HG02981 (cell line): Measurements from ENCODE around the gene KRTAP10-10.
"Not testable (repeated sequence)": the region's sequence is repeated elsewhere in the genome, so short reads cannot be mapped to it uniquely, and the experiment has no call there.

Experiments
- ATAC-seq: cut with Tn5 transposase; IDR thresholded peaks from one replicate; pipeline ENCODE4 v1.9.1; 2021; ENCODE audit warnings: mild to moderate bottlenecking, moderate library complexity; ENCODE audit not compliant: unreplicated experiment

KRTAP10-10 gene

DNA sequence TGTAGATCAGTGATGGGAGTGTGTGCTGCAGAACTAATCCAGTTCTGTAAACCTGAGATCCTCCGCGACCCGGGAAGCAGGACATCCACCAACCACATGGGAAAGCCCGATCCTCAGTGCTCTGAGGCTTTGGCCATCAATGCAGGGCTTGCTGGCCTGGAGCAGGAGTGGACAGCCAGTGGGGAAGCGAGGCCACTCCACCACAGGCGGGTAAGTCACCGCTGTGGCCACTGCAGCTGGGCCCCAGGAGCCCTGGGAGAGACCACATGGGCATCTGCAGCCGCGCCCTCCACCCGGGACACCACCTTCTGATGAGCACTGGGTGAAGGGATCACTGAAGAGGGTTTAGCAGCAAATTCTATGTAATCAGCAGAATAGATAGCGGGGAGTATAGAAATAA is 44.0 kb downstream of the KRTAP10-10 start:
- ATAC-seq = no peak

DNA sequence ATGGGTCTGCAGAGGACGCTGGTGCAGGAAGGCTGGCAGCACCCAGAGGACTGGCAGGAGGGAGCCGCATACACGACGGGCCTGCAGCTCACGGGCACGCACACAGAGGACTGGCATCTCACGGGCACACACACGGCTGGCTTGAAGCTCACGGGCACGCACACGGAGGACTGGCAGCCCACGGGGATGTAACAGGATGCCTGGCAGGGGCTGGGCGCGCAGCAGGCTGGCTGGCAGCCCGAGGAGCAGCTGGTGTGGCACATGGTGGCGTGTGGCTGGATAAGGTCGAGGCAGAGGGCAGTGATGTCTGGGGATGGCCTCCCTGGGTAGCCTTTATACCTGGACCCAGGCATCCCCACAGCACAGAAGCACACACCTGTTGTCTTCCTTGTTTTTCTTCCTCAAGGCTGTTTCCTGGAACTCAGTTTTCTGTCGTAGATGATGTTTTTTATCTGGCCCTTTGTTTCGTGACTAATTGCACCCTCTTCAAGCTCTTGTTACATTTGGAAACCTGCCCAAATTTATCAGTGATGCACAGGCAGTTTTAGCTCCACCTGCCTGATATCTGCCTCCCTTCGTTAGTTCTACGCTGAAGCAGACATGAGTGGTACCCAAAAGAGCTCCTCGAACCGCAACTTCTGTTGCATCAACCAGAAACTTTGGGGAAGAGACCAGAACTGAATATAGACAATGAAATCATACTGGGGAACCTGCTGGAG is 44.9 kb downstream of the KRTAP10-10 start, which contains the start of gene KRTAP12-1:
Gene KRTAP12-1, minus strand, starts transcription at position 303 of the 719 bp plus-strand sequence. Its CDS starts 40 bp downstream, at position 263.
- no peak for ATAC-seq

DNA sequence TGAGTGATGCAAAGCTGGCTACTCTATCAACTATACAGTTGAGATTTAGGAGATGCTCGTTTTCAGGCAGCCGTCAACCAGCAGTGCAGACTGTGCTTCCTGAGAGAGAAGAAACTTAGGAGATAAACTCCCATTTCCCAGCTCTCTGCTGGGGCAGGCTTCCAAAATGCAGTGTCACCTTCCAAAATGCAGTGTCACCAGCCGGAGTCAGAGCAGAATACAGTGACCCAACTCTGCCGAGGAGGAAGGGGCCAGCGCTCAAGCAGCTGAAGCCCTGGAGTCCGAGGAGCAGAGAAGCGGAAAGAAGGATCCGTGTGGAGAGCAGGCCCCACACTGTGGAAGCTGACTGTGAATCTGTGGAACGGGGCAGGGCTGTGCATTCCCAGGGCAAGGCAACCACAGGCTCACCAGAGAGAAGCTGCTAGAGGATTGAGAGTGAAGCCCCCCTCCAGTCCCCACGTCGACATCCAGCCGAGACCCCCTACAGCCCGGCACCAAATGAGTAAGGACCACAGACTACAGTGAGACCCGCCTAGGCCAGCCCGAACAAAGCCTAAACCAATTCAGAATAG is 45.5 kb downstream of the KRTAP10-10 start:
- no peak for ATAC-seq

DNA sequence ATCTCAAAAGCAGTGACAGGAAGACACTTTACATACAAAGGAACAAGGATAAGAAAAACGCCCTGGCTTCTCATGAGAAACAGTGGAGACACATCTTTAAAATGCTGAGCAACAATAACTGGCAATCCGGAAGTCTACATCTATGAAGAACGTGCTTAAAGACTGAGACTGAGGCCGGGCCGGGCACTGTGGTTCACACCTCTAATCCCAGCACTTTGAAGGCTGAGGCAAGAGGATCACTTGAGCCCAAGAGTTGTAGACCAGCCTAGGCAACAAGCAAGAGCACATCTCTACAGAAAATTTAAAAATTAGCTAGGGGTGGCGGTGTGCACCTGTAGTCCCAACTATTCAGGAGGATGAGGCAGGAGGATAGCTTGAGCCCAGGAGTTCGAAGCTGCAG is 46.9 kb downstream of the KRTAP10-10 start:
- ATAC-seq = no peak

DNA sequence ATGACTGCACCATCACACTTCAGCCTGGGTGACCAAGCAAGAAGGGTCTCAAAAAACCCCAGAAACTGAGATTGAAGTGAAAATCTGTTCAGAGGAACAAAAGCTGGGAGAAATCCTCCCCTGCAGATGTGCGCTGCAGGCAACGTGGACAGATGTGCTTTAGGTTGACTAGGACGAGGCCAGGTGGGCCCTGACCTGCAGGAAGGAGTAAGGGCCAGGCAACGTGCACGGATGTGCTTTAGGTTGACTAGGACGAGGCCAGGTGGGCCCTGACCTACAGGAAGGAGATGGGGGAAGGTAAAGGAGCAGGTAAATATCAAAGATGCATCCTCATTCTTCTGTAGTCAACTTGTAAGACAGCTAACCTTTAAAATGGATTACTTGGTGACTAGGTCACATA is 47.3 kb downstream of the KRTAP10-10 start:
- ATAC-seq = no peak

DNA sequence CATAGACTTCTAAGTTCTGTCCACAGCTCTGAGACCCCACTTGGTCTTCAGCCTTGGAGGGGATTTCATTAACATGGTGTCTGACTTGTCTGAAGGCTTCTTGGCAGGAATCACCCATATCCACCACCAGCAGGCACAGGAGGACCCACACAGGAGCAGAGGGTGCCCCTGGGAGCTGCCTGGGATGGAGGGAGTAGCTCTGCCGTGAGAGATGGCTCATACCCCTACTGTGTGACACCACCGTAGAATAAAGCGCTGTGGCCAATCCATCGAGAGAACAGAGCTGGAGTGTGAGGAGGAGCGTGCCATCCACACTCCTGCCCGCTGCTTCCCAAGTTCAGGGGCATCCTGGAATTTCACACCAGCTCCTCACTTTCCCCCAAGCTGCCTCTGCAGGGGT is 47.9 kb downstream of the KRTAP10-10 start:
- not testable (repeated sequence) for ATAC-seq

DNA sequence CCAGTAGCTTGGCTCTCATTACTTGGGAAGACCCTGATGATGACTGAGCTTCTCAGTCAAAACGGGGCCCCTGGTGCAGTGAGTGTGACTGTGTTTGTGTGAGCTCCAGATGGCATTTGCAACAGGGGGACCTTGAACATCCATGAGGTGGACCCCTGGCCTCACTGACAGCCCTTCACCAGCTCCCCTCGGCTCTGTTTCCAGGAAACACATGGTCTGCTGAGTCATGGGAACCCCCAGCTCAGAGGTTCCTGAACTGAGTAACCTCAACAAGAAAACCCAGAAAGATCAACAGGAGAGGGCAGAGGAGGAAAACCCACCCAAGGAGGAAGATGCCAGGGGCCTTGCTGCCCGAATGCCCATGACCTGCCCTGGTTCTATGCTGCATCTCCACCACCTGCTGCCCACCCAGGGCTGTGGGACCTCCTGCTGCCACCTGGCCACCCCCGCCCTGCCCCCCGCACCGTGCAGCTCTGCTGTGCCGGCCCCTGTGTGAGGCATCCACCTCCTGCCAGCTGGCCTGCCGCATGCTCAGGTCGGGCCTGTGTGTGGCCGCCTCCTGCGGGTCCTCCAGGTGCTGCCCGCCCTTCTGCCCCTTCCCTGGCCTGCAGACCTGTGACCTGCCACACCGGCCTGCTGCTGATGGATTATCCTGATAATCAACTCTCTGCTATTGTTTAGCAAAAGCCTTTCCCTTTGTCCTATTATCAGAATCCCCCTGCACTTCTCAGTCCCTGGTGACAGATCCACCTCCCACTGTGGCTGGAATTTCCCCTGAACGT is 49.0 kb downstream of the KRTAP10-10 start:
- ATAC-seq = no peak

DNA sequence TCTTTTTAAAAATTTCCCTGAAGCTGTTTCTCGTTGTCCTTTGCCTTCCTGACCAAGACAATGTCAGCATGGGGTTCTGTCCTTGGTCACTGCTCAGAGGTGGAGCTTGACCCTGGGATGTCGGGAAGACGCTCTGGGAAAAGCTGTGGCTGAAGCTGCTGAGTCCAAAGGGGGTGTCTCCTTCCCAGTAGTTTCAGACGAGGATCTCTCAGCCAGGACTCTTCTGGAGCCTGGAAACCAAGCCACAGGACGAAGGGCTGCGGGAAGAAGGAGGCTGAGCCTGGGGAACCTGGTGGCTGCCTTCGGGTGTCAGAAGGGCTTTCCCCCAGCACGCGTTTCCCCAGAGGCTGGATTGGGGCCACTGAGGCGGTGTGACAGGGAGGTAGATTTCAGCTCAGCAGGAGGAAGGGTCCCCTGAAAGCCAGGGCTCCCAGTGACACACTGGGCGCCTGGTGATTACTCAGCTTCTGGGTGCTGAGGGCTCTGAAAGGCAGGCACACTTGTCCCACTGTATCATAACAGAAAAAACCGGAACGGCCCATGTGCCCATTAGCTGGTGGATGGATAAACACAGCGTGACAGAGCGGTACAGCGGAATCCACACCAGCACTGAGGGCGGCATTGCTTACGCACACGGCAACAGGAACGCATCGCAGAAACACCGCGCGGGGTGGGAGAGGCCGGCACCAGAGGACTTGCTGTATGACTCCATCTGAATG is 49.8 kb downstream of the KRTAP10-10 start:
- ATAC-seq = no peak

DNA sequence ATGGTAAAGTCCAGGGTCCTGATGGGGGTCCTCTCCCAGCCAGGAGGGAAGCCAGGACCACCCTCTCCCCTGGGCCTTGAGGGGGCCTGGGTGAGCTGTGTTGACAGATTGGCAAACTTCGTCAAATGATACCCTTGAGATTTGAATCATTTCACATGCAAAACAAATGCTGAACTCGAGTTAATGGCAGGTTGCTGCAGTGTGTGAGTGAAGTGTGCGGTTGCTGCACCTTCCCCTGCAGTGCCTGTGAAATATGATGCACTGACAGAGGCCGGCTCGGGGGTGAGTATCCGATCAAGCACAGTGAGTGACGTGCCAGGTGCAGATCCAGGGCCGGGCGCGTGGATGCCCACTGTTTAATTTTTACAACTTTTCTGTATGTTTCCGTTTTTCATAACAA is 50.5 kb downstream of the KRTAP10-10 start:
- ATAC-seq = no peak
